PFSK-1 (cell line): ENCODE data around the gene ELMO3.

Experiments used
- FOXP2 ChIP-seq: optimal IDR thresholded peaks from 2 replicates; pipeline ENCODE3; 2011; ENCODE audit warnings: borderline replicate concordance, control low read depth, inconsistent platforms; ENCODE audit not compliant: insufficient read depth; ENCODE audit errors: extremely low read length, extremely low read depth
- POLR2AphosphoS5 ChIP-seq: IDR thresholded peaks from 2 replicates; pipeline ENCODE4 v1.6.1; 2012; ENCODE audit warnings: low read depth, mild to moderate bottlenecking, control low read depth, low read length, moderate library complexity
- REST ChIP-seq, 2 experiments: IDR thresholded peaks; 2 replicates each; pipeline versions ENCODE4 v1.6.1 to v1.8.0; 2011 to 2012; ENCODE audit warnings: low read depth in 2 of 2, low read length in 2 of 2, control low read depth in 1 of 2, inconsistent platforms in 1 of 2, mild to moderate bottlenecking in 1 of 2, moderate library complexity in 1 of 2; ENCODE audit not compliant: insufficient read depth in 1 of 2
- SIN3A ChIP-seq: IDR thresholded peaks from 2 replicates; pipeline ENCODE4 v1.6.1; 2012; ENCODE audit warnings: mild to moderate bottlenecking, low read length, moderate library complexity, borderline replicate concordance; ENCODE audit not compliant: insufficient read depth
- TAF1 ChIP-seq: IDR thresholded peaks from 2 replicates; pipeline ENCODE4 v1.6.1; 2012; ENCODE audit warnings: low read length, control low read depth, borderline replicate concordance; ENCODE audit not compliant: insufficient read depth

Gene ELMO3

GRCh38 chr16:67237396-67238277 lies 38.7 kb downstream of the ELMO3 start:
- TF ChIP-seq SIN3A = no peak

GRCh38 chr16:67238278-67238575 lies 39.3 kb downstream of the ELMO3 start:
- TF ChIP-seq SIN3A (no peak), POLR2AphosphoS5 (no peak), FOXP2 (no peak), TAF1 (no peak), REST (IDR thresholded peaks at IDR 0.05; ENCODE audit: insufficient read depth in 1 of 2, low read depth in 2 of 2, low read length in 2 of 2) (no peak)

GRCh38 chr16:67238806-67239470 lies 40.0 kb downstream of the ELMO3 start:
- TF ChIP-seq FOXP2 = no peak

GRCh38 chr16:67240506-67240905 lies 41.6 kb downstream of the ELMO3 start:
- TF ChIP-seq SIN3A = no peak
- no peak for TF ChIP-seq TAF1
- TF ChIP-seq REST (IDR thresholded peaks at IDR 0.05; ENCODE audit: insufficient read depth in 1 of 2, low read depth in 2 of 2, low read length in 2 of 2) = no peak
- TF ChIP-seq POLR2AphosphoS5 = no peak
- TF ChIP-seq FOXP2 = no peak

GRCh38 chr16:67241008-67241900 lies 42.3 kb downstream of the ELMO3 start:
- TF ChIP-seq FOXP2 = no peak
- no peak for TF ChIP-seq POLR2AphosphoS5
- TF ChIP-seq SIN3A = no peak
- TF ChIP-seq REST (IDR thresholded peaks at IDR 0.05; ENCODE audit: insufficient read depth in 1 of 2, low read depth in 2 of 2, low read length in 2 of 2) = no peak
- no peak for TF ChIP-seq TAF1
